Activated effector memory CD4-positive, alpha-beta T cell treated with Interleukin-2 at 50 U/mL for 16 hours (primary cell): ENCODE results near the gene ST8SIA3.

Experiments used
- DNase-seq: peaks from one replicate; pipeline ENCODE4 v3.0.0-alpha.2; 2020

The ST8SIA3 gene

GRCh38 chr18:57352271-57352701 lies at the start of gene ST8SIA3:
Gene ST8SIA3, plus strand, starts transcription at chr18:57352557. Its CDS starts 290 bp downstream, at chr18:57352847.
- no peak for DNase-seq

GRCh38 chr18:57311472-57311871 lies 40.9 kb upstream of the ST8SIA3 start:
- DNase-seq = no peak

- no peak for DNase-seq
Observed at GRCh38 chr18:57312346-57313144, 39.8 kb upstream of the ST8SIA3 start.

- no peak for DNase-seq
Observed at GRCh38 chr18:57320603-57321002, 31.8 kb upstream of the ST8SIA3 start.

GRCh38 chr18:57325491-57326166 lies 26.7 kb upstream of the ST8SIA3 start:
- DNase-seq = no peak

- DNase-seq = no peak
Observed at GRCh38 chr18:57326718-57327323, 25.5 kb upstream of the ST8SIA3 start.

- DNase-seq = no peak
Observed at GRCh38 chr18:57328665-57329064, 23.7 kb upstream of the ST8SIA3 start.

- no peak for DNase-seq
Observed at GRCh38 chr18:57329856-57330255, 22.5 kb upstream of the ST8SIA3 start.

- DNase-seq = no peak
Observed at GRCh38 chr18:57331718-57332117, 20.6 kb upstream of the ST8SIA3 start.

GRCh38 chr18:57333940-57334339 lies 18.4 kb upstream of the ST8SIA3 start:
- no peak for DNase-seq

- DNase-seq = no peak
Observed at GRCh38 chr18:57334383-57334782, 18.0 kb upstream of the ST8SIA3 start.

- no peak for DNase-seq
Observed at GRCh38 chr18:57336343-57336742, 16.0 kb upstream of the ST8SIA3 start.

- DNase-seq = no peak
Observed at GRCh38 chr18:57337890-57338289, 14.5 kb upstream of the ST8SIA3 start.

- no peak for DNase-seq
Observed at GRCh38 chr18:57343833-57344232, 8.5 kb upstream of the ST8SIA3 start.

- no peak for DNase-seq
Observed at GRCh38 chr18:57346876-57347275, 5.5 kb upstream of the ST8SIA3 start.

GRCh38 chr18:57347784-57348183 lies 4.6 kb upstream of the ST8SIA3 start:
- no peak for DNase-seq

GRCh38 chr18:57352761-57353136 lies 392 bp downstream of the ST8SIA3 start:
- no peak for DNase-seq

- no peak for DNase-seq
Observed at GRCh38 chr18:57353137-57353939, 981 bp downstream of the ST8SIA3 start.

GRCh38 chr18:57353940-57354461 lies 1.6 kb downstream of the ST8SIA3 start:
- no peak for DNase-seq

GRCh38 chr18:57359433-57359832 lies 7.1 kb downstream of the ST8SIA3 start:
- DNase-seq = no peak

GRCh38 chr18:57362714-57363113 lies 10.4 kb downstream of the ST8SIA3 start:
- no peak for DNase-seq

- no peak for DNase-seq
Observed at GRCh38 chr18:57364460-57364859, 12.1 kb downstream of the ST8SIA3 start.
